ENCODE data around the gene RTN4.

Gene RTN4

DNA sequence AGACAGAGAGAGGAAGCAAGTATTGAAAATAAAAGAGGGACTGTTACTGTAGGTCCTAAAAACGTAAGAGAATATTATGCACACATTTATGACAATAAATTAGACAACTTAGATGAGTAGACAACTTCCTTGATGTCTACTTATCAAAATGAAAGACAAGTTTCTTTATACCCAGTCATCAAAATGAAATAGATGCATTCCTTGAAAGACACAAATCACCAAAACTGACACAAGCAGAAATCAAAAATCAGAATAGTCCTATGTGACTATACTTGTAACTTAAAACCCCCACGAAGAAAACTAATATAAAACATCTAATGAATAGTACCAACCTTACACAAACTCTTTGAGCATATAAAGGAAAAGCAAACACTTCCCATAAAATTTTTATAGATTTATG lies 14.5 kb downstream of the RTN4 start:
- no peak for DNase-seq

DNA sequence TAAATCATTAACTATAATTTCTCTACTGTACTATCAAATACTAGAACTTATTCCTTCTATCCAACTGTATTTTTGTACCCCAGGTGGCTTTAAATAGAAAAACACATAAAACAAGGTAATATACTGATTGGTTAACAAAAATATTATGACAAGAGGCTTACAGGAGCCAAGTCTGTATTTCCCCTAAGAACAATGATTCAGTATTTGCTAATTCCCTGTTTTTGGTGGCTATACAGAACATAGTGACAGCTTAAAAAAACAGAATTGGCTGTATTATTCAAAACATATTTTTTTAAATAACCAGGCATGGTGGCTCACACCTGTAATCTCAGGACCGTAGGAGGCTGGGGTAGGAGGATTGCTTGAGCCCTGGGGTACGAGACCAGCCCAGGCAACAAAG lies 16.3 kb downstream of the RTN4 start:
- no peak for DNase-seq

DNA sequence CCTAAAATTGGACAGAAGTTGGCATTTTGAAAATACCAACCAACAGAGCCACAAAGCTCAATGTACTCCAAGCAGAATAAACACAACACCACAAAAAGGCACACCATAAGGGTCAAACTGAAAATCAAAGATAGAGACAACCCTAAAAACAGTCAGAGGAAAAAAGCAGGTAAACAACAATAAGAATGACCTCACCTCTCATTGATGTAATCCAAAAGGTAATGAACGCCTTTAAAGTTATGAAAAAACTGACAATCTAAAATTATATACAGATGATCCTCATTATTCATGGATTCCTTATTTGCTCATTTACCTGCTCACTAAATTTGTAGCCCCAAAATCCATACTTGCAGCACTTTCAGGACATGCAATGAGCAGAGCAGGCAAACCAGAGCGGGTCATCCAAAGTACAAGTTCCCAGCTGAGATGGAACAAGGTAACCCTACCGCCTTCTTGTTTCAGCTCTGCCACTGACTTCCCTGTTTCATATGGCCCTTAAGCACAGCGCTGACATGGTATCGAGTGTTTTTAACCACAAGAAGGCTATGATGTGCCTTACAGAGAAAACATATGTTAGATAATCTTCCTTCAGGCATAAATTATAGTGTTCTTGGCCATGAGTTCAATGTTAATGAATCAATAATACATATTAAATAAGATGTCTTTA lies 17.0 kb downstream of the RTN4 start:
- DNase-seq, result no peak

DNA sequence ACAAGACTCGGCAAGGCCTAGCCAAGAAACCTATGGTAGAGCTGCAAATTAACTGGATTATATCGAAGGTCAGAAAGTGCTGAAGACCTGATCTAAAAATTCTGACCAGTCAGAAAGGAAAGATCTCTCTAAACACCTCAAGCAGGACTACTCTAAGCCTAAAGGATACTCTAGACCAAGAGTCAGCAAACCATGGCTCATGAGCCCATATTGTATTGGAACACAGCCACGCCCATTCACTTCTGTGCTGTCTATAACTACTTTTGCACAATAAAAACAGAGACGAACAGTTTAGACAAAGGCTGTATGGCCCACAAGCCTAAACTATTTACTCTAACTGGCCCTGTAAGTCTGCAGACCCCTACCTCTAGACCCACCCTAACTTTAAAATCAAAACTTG lies 18.7 kb downstream of the RTN4 start:
- no peak for DNase-seq

DNA sequence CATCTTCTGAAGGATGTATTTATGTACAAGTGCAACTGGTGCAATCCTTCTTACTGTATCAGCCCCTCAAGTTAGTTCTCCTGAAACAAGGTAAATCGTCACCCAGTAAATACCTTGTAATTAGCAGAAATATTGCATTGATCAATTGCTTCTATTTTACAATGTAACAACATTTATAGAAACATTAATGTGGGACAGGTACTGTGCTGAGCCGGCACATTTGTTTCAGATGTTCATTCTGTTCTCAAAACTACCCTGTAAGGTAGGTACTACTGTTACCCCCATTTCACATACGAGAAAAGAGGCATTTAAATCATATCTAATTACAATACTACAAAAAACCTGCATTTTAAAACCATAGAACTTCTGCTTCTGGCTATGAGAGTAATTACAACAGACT lies 19.5 kb downstream of the RTN4 start:
- DNase-seq, result no peak

DNA sequence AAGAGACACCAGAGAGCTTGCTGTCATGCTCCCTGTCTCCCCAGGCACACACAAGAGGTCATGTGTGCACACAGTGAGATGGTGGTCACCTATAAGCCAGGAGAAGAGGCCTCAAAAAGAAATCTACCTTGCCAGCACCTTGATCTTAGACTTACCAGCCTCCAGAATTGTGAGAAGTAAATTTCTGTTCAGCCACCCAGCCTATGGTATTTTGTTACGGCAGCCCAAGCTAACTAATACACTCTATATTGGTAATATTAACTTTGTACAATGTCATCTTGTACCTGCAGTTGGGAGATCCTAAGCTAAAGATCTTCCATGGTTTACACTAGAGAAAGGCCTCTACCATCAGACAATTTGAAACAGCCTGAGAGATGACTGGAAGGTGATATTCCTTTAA lies 21.2 kb downstream of the RTN4 start:
- DNase-seq, result no peak

DNA sequence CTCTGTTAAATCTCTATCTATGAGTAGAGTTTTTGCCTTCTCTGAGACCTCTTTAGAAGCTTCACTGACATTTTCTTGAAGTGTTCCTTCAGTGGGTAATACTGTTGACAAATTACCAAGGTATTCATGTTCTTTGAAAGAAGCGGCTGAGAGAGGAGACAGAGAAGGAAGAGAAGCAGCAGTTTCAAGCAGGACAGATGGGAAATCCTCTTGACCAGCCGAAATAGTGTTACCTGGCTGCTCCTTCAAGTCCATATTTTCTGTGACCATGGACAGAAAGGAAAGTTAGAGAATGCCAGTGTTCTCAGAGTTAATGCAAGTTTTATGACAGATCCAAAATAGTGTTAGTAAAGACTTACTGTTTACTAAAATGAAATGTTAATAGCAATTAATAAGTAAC lies 23.0 kb downstream of the RTN4 start:
- no peak for DNase-seq

DNA sequence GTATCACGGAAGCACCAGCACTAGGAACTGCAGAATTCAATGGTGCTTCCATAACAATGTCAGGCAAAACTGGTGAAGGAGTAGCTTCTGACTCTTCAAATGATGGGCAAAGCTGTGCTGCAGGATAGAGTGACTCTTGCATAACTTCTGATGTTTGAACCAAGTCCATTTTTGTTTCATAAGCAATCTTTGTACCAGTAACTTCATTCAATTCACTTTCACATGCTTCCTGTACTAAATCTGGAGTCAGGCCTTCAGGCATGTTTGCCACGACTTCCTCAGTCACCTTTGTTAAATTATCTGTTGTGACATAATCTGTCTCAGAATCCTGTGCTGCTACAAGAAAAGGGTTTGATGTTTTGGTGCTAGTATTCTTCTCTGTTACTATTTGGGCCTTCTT lies 24.0 kb downstream of the RTN4 start:
- no peak for DNase-seq

DNA sequence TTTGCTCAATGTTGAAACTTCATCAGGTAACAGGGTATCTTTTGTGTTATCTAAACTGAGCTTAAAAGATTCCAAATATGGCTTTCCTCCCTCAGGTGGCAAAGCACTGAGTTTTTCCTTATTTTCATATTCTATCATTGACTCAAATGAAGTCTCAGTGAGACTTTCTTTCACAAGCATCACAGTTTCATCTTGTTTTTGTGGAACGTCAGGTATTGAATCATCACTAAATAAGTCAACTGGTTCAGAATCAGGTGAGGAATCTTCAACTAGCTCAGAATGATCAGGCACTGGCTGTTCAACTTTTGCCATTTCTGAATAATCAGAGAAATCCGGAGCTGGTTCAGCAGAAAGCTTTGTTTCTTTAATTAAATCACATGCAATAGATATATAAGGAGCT lies 24.6 kb downstream of the RTN4 start:
- no peak for DNase-seq

DNA sequence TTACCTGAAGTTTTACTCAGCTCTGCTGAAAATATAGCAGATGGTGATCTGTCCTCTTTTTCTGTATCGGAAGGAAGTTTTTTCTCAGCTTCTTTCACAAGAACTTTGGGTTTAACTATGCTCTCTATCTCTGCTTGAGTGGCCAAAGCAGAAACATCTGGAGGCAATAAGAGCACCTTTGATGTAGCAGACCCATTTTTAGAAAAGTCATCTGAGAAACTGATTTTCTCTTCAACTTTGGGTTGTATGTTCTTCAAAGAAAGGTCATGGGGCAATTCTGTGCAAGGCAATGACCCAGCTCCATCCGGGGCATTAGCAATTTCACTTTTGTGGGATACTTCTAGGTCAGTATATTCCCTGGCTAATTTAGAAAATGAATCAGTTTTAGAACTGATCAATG lies 25.2 kb downstream of the RTN4 start:
- no peak for DNase-seq

DNA sequence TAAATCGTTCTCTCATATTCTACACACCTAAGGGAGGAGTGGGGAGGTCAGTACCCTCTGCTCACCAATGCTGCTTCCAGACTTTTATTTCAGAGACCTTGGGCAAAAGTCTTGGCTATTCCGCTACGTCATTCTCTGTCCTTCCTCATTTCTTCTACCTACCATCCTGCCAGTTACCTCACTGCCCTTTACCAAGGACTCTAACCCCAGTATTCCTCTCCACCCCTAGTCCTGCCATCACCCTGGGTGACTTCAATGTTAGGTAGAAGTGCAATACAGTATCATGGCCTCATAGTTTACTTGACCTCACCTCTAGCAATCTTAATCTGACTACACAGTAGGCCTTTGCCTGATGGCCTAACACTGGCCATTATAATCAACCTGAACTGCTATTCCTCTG lies 27.8 kb downstream of the RTN4 start:
- DNase-seq, result no peak

DNA sequence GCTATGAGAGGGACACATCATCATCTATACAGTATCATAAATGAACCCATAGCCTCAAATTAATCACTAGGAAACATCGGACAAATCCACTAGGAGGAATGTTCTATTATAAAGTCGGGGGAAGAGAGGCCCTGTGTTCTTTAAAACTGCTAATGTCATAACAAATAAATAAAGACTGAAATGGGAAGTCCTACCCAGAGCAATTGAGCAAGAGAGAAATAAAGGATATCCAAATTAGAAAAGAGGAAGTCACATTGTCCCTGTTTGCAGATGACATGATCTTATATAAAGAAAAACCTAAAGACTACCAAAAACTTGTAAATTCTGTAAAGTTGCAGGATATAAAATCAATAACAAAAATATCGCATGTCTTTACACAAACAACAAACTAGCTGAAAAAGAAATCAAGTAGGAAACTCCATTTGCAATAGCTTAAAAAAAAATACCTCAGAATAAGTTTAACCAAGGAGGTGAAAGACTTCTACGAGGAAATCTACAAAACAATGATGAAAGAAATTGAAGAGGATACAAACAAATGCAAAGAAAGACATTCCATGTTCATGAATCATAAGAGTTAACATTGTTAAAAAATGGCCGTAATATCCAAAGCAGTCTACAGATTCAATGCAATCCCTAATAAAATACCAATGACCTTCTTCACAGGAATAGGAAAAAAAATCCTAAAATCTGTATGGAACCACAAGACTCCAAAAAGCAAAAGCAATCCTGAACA lies 30.6 kb downstream of the RTN4 start:
- DNase-seq, result no peak

DNA sequence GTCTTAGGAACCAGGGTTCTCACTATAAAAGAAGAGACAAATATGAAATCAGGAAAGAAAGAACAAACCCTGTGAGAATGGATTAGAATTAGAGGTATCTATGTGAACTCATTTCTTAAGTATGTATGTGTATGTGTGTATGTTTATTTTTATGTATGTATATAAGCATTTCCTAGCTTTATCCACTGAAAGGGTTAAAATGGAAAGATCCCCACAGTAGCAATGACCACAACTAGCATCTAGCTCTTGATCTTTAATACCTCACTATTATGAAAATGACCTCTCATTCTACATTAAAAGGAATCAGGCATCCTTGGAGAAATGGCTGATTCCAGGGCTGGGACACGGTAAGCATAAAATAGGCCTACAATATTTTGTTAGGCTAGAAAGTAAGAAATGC lies 31.6 kb downstream of the RTN4 start:
- no peak for DNase-seq

DNA sequence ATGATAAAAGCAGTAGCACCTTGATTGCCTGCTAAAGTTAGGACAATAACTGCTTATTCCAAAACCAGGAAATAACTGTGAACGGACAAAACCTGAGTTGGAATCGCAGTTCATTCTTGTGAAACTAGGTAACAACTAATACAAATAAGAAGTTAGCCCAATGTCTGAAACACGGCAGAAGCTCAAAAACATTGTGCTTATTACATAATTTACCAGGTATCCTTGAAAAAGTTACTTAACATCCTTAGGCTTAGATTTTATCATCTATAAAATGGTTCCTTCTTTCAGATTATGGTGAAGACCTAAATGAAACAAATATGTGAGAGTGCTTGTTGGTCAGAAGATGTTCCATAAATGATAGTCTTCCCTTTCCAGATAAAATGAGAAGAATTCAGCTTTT lies 32.4 kb downstream of the RTN4 start:
- no peak for DNase-seq

DNA sequence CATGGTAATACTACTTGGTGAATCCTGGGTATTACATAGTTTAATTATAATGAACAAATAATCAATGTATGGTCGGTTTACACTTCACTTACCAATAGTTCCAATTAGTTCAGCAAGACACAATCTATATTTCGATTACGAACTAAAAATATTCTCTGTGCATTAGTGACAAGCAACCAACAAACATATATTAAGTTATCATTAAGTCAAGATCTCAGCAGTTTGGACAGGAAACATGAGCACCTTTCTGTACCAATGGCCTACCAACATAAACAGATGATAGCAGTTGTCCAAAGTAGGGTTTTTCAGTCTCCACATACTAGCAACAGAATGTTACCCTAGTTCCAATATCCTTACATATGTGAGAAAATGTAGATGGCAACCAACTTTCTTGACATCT lies 32.8 kb downstream of the RTN4 start:
- no peak for DNase-seq

DNA sequence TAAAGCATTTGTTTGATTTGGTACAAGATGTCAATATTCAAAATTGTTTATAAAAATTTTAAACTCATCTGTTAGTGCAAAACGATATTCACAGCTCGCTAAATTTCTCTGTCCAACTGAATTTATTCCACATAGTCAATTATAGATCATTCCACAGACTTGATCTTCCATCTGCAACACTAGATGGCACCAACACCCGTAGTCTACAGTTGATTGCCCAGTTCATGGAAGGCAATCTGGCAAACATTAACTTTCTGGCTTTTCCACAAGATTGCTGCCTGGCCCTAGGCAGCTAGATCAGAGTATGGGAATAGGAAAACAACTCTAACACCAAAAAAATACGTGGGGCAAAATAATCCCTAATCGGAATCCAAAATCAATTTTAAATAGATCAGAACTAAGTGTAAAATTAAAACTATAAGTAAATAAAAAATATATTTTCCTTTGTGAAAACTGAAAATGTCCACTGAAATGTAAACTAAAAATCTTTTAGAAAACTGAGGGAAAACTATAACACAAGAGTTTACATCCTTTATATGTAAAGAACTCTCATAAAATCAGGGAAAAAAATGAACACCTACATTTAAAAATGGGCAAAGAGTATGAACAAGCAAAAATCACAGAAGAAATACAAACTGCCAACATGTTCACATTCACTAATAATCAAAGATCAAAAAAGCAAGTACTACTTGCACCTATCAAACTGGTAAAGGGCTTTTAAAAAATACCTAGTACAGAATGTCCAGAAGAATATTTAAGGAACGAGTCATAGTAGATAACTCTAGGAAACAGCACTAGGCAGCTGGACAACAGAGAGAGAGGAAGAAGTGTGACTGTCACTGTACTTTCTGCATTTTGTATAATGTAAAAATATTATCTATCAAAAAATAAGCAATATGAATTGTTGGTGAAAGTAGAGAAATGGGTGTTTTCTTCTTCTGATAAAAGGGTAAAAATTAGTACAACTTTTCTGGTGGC lies 35.0 kb downstream of the RTN4 start:
- DNase-seq, result peak; percentile 74

DNA sequence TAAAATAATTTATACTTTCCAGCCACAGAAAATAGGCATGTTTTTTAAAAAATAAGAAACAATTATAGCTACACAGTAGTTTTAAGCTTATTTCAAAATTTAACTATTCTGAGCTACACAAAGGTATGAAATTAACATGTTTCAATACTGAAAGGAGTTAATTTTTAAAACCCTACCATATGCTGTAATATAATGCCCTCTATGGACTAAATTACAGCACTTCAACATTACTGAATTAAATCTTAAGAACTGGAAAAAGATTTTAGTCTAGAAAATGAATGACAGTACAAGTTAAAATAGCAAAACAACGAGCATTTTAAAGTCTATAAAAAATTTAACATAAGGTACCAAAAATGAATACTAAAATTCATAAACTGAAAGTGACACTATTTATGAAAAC lies 36.3 kb downstream of the RTN4 start:
- peak; percentile 6 for DNase-seq

DNA sequence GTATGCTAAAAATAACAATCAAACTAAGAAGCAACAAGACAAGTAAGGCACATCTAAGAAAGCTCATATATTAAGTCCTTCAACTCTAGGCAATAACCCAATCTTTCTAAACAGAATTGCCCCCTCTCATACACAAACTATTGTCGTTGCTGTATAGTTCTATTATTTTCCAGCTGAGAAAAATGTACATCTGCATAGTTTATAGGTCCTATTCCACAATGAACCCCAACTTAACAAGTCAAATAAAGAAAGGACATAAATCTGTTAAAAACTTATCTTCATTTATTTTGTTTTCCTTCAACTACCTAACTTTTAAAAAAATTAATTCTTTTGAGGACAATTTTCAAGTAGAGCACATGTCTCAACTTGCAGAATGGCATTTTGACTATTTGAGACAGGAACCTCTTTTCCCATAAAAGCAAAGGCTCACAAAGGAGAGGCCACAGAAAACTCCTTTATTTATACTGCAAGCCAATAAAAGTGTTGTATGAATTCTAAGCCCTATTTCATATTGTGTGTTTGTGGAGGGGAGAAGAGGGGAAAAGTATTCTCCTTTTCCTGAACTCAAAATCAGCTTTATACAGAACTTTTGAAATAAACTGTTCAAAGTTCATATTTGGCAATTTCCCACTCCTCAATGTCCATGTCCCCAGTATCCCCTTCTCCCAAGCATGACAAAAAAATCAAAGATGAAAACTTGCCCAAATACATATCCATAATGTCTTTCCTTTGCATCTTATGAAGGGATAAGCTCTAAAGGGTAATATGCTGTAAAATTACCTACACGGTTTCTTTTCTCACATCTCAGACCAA lies 37.4 kb downstream of the RTN4 start:
- no peak for DNase-seq

DNA sequence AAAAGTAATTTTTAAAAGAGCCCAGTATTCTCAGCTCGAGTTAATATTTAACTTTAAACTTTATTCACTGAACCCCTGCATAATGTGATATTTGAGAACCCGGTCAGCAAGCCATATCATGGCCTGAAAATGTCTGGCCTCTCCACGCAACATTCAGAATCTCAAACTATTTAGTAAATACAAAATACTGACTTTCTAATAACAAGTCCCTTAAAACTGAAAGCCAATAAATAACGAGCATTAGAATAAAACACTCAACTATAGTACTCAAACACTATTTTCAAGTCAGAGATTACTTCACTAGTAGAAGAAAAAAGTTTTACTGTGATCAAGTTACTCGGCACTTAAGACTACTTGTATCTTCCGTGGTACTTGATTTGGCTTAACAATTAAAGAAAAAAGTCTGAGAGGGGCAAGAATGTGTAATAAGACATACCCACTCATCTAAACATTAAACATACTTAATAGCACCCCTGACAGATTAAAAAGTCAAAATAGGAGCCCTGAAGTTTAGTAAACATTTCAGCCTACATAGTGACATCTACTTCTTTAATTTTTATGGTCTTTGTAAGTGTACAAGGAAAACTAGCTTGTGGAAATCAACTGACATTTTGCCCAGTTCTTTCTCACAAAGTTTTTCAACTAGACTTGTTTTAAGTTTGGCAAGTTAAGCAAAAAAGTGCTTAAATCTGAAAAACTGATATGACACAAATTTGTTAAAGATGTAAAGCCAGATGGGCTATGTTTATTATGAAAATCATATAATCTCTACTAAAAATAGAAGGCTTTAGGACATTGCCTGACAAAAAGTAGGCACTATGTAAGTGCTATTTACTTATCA lies 38.2 kb downstream of the RTN4 start:
- DNase-seq, result no peak

DNA sequence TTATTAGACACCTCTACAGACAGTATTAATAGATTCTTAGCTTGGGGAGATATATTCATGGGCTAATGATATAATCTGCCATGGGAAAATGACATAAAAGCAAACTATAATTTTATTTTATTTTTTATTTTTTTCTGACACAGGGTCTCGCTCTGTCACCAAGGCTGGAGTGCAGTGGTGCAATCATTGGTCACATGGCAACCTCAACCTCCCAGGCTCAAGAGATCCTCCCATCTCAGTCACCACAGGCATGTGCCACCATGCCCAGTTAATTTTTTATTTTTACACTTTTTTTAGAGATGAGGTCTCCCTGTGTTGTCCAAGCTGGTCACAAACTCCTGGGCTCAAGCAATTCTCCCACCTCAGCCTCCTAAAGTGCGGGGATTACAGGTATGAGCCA lies 39.3 kb downstream of the RTN4 start:
- no peak for DNase-seq

DNA sequence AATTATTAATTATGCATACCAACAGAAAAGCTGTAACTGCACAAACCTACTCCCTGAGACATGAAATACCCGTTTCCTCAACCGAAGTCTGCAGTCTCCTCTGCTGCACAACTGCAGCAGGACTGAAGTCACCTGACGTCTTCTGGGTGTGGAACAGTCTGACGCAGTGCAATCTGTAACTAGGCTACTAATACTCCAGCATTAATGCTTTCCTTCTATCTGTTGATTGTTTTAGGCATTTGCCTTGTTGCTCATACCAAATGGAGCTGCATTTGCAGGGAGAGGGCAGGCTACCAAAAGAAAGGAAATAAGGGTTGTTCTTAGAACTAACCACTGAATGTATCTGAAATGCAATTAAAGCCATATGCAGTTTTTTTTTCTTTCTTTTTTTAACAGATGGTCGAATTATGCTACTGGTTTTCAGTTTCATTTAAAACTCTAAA lies 40.1 kb downstream of the RTN4 start:
- DNase-seq, result peak; percentile 78
